Fibroblast of lung (primary cell): ENCODE results near the gene MYRIP. TPM values are rescaled to one million over a fixed set of nuclear protein-coding genes. Genes with fewer than 3 reads are reported as not detected.
"Not testable (repeated sequence)": the region's sequence is repeated elsewhere in the genome, so short reads cannot be mapped to it uniquely, and the experiment has no call there.

Experiments used
- DNase-seq, 2 donors: peaks; one replicate each; pipeline versions ENCODE4 v3.0.0 to v3.0.0-alpha.2; 2010; ENCODE audit warnings: low read depth in 2 of 2
- H2AFZ ChIP-seq: 2 replicates; pipeline ENCODE4 v1.5.1; 2012; ENCODE audit warnings: low read length, control low read depth, inconsistent platforms
- H3K27ac ChIP-seq: 2 replicates; pipeline ENCODE4 v1.5.1; 2011; ENCODE audit warnings: low read length, control low read depth; ENCODE audit not compliant: insufficient read depth
- H3K27me3 ChIP-seq: 2 replicates; pipeline ENCODE4 v1.5.1; 2011; ENCODE audit warnings: mild to moderate bottlenecking, low read length; ENCODE audit not compliant: control insufficient read depth, insufficient read depth
- H3K36me3 ChIP-seq: 2 replicates; pipeline ENCODE4 v1.5.1; 2011; ENCODE audit warnings: low read length; ENCODE audit not compliant: control insufficient read depth, insufficient read depth
- H3K4me1 ChIP-seq: 2 replicates; pipeline ENCODE4 v1.5.1; 2011; ENCODE audit warnings: low read length; ENCODE audit not compliant: control insufficient read depth, insufficient read depth; ENCODE audit errors: extremely low read depth
- H3K4me2 ChIP-seq: 2 replicates; pipeline ENCODE4 v1.5.1; 2011; ENCODE audit warnings: low read length, control low read depth; ENCODE audit not compliant: insufficient read depth; ENCODE audit errors: extremely low read depth
- H3K4me3 ChIP-seq, 4 experiments: fragments of 200-600 bp in 1 of 4; sonication (generic) in 1 of 4; replicated peaks in 1 of 4; 2 replicates each; pipeline ENCODE4 v1.5.1; 2011 to 2016; ENCODE audit warnings: low read length in 4 of 4, low read depth in 3 of 4, mild to moderate bottlenecking in 3 of 4, control low read depth in 2 of 4, inconsistent platforms in 1 of 4, mixed read lengths in 1 of 4; ENCODE audit not compliant: insufficient read depth in 1 of 4; ENCODE audit errors: control extremely low read depth in 1 of 4
- H3K79me2 ChIP-seq: 2 replicates; pipeline ENCODE4 v1.5.1; 2012; ENCODE audit warnings: mild to moderate bottlenecking, low read length, inconsistent platforms; ENCODE audit not compliant: control insufficient read depth, insufficient read depth
- H3K9ac ChIP-seq: 2 replicates; pipeline ENCODE4 v1.5.1; 2011; ENCODE audit warnings: mild to moderate bottlenecking, low read length, control low read depth; ENCODE audit not compliant: insufficient read depth
- H3K9me3 ChIP-seq: 2 replicates; pipeline ENCODE4 v1.5.1; 2012; ENCODE audit warnings: low read depth, low read length; ENCODE audit not compliant: control insufficient read depth, insufficient read depth
- H4K20me1 ChIP-seq: 2 replicates; pipeline ENCODE4 v1.5.1; 2011; ENCODE audit warnings: low read length; ENCODE audit not compliant: control insufficient read depth, insufficient read depth; ENCODE audit errors: extremely low read depth
- EZH2 ChIP-seq: IDR thresholded peaks from 2 replicates; pipeline ENCODE4 v1.5.1; 2012; ENCODE audit warnings: low read length, control low read depth, mild to moderate bottlenecking; ENCODE audit errors: missing control alignments
- polyA plus RNA-seq, 2 donors: library from polyadenylated mRNA; depleted of rRNA in 1 of 2; stranded (reverse) in 1 of 2; unstranded in 1 of 2; fragments of >200 nt; gene quantifications; 2 replicates each; pipeline ENCODE4 v1.2.1, GENCODE V29; 2011 to 2012; ENCODE audit warnings: missing spikeins in 1 of 2
- total RNA-seq: library from RNA; depleted of rRNA; stranded (reverse); fragments of >200 nt; gene quantifications from 2 replicates; pipeline ENCODE4 v1.2.1, GENCODE V29; 2014
- TF ChIP-seq, protein P1 (sequence below), 2 donors: IDR thresholded peaks in 1 of 2; conservative IDR thresholded peaks in 1 of 2; 1 replicate in 1 of 2; 2 replicates in 1 of 2; pipeline ENCODE4 v1.5.1; 2011 to 2012; ENCODE audit warnings: low read length in 2 of 2, control low read depth in 1 of 2, inconsistent platforms in 1 of 2, low read depth in 1 of 2, mild to moderate bottlenecking in 1 of 2

Gene MYRIP
- total and polyA plus RNA-seq, 2 donors (not counting 1 experiment from before 2014, with no cell fraction given): 0.02 TPM; not detected in 1

- Histone ChIP-seq H2AFZ (no peak overlapping the region), H3K27ac (no peak overlapping the region), H3K27me3 (no peaks in the 10 kb centered on the region), H4K20me1 (no peaks in the 10 kb centered on the region), H3K9me3 (no peaks in the 10 kb centered on the region), H3K4me3 (no peak overlapping the region), H3K4me2 (no peak overlapping the region), H3K79me2 (no peaks in the 10 kb centered on the region), H3K36me3 (no peaks in the 10 kb centered on the region), H3K9ac (no peak overlapping the region), H3K4me1 (no peaks in the 10 kb centered on the region)
- DNase-seq: no peak
- TF ChIP-seq, protein P1, sequence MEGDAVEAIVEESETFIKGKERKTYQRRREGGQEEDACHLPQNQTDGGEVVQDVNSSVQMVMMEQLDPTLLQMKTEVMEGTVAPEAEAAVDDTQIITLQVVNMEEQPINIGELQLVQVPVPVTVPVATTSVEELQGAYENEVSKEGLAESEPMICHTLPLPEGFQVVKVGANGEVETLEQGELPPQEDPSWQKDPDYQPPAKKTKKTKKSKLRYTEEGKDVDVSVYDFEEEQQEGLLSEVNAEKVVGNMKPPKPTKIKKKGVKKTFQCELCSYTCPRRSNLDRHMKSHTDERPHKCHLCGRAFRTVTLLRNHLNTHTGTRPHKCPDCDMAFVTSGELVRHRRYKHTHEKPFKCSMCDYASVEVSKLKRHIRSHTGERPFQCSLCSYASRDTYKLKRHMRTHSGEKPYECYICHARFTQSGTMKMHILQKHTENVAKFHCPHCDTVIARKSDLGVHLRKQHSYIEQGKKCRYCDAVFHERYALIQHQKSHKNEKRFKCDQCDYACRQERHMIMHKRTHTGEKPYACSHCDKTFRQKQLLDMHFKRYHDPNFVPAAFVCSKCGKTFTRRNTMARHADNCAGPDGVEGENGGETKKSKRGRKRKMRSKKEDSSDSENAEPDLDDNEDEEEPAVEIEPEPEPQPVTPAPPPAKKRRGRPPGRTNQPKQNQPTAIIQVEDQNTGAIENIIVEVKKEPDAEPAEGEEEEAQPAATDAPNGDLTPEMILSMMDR (conservative IDR thresholded peaks at IDR 0.05 in 1 of 2, IDR thresholded peaks at IDR 0.05 in 1 of 2; ENCODE audit: low read depth in 1 of 2, low read length in 2 of 2): no peak
Measured at GRCh38 chr3:39766433-39766832, 43.0 kb upstream of the MYRIP start.

- H3K79me2 ChIP-seq, H2AFZ ChIP-seq, H3K27ac ChIP-seq, H3K4me2 ChIP-seq, H3K9me3 ChIP-seq, H3K4me1 ChIP-seq, H3K4me3 ChIP-seq, DNase-seq, H3K9ac ChIP-seq, H4K20me1 ChIP-seq, H3K36me3 ChIP-seq, H3K27me3 ChIP-seq: not testable (repeated sequence)
Measured at GRCh38 chr3:39766909-39767308, 42.5 kb upstream of the MYRIP start.

- not testable (repeated sequence) for H3K4me2 ChIP-seq, H3K27me3 ChIP-seq, H3K4me3 ChIP-seq, DNase-seq, H3K27ac ChIP-seq, H4K20me1 ChIP-seq, H3K36me3 ChIP-seq, H3K79me2 ChIP-seq, H3K4me1 ChIP-seq, H3K9me3 ChIP-seq, H3K9ac ChIP-seq, H2AFZ ChIP-seq
Measured at GRCh38 chr3:39778168-39778567, 31.2 kb upstream of the MYRIP start.

DNA sequence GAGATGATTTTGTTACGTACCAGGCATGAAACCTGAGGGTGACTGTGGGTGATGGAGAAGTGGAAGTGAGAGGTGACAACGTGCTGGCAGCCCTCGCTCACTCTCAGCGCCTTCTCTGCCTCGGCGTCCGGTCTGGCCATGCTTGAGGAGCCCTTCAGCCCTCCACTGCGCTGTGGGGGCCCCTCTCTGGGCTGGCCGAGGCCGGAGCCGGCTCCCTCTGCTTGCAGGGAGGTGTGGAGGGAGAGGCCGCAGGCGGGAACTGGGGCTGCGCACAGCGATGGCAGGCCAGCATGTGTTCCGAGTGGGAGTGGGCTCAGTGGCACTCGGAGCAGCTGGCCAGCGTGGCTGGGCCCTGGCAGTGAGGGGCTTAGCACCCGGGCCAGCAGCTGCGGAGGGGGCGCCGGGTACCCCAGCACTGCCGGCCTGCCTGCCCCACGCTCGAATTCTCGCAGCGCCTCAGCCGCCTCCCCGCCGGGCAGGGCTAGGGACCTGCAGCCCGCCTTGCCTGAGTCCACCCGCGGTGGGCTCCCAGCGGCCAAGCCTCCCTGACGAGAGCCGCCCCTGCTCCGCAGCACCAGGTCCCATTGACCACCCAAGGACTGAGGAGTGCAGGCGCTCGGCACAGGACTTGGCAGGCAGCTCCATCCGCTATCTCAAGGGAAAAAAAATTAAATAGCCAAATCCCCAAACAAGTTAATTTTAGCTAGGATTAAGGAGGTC, 29.7 kb upstream of the MYRIP start:
- no peak for DNase-seq
- Histone ChIP-seq H4K20me1 (no peaks in the 10 kb centered on the region), H3K9me3 (no peaks in the 10 kb centered on the region), H3K4me3 (no peak overlapping the region), H3K4me2 (no peak overlapping the region), H3K27me3 (no peaks in the 10 kb centered on the region), H3K27ac (no peak overlapping the region), H2AFZ (no peak overlapping the region), H3K36me3 (no peaks in the 10 kb centered on the region), H3K79me2 (no peaks in the 10 kb centered on the region), H3K9ac (no peak overlapping the region), H3K4me1 (no peaks in the 10 kb centered on the region)
- TF ChIP-seq, protein P1 (conservative IDR thresholded peaks at IDR 0.05 in 1 of 2, IDR thresholded peaks at IDR 0.05 in 1 of 2; ENCODE audit: low read depth in 1 of 2, low read length in 2 of 2): no peak
- no peak for TF ChIP-seq EZH2
